IPS-11a (cell line): Measurements from ENCODE around the gene DLGAP1.
A peak's percentile ranks its signal among the peaks of the same experiment; 100 is the strongest.

Experiments used
- H3K4me3 ChIP-seq: one replicate; pipeline ENCODE4 v1.5.1; 2013; ENCODE audit warnings: low read depth, low read length, control low read depth

The DLGAP1 gene

GRCh38 chr18:3449512-3450011 lies 1005.5 kb downstream of the DLGAP1 start:
- H3K4me3 ChIP-seq: peak overlapping the region; percentile 73

GRCh38 chr18:3448838-3449511 lies 1006.1 kb downstream of the DLGAP1 start:
- H3K4me3 ChIP-seq: peak overlapping the region; percentile 73

- peak overlapping the region; percentile 73 for H3K4me3 ChIP-seq
These were observed 1006.9 kb downstream of the DLGAP1 start for GRCh38 chr18:3447895-3448837.

GRCh38 chr18:3447068-3447894 lies 1007.8 kb downstream of the DLGAP1 start:
- H3K4me3 ChIP-seq: peak overlapping the region; percentile 56
